ENCODE data around the gene TMCC1. TPM values are rescaled to one million over a fixed set of nuclear protein-coding genes. Genes with fewer than 3 reads are reported as not detected.

TMCC1 gene
- total RNA-seq, 2 donors from 2014 or later = 41.0 to 51.1 TPM

DNA sequence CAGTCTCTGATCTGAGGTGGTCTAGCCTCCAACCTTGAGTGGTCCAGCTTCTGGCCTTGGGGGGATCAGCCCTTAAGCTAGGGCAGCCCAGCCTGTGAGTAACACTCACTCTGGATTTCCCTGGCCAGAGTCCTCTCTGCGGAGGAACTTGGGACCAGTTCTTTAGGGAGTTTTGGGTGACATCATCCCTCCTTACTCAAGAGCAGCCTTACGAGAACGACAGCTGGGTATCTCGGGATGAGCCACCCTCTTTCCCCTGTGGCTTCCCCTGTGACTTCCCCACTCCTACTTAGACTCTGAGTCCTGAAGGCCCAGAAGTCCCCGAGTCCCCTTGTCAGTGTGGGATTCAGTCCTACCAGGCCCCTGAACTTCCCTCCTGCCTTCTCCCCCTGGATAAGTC, 276.8 kb downstream of the TMCC1 start:
- 88 to 91% methylated on average over 4 to 5 of the region's 5 CpGs for WGBS, 2 experiments (ENCODE audit: insufficient coverage in 1 of 2, insufficient read length in 1 of 2)
- Histone ChIP-seq H3K9ac (ENCODE audit: extremely low read depth, low read length, poor library complexity, severe bottlenecking) (no peak overlapping the region), H3K27me3 (ENCODE audit: control insufficient read depth, insufficient read depth, low read length, poor library complexity, severe bottlenecking) (no peaks in the 10 kb centered on the region), H3K4me1 (ENCODE audit: control insufficient read depth, insufficient read depth, low read length) (no peaks in the 10 kb centered on the region), H3K27ac (ENCODE audit: low read depth, low read length) (no peak overlapping the region), H3K36me3 (ENCODE audit: control insufficient read depth, insufficient read depth, low read length) (no peaks in the 10 kb centered on the region), H3K4me3 (ENCODE audit: low read length) (no peak overlapping the region), H3K9me3 (ENCODE audit: control insufficient read depth, low read length) (no peaks in the 10 kb centered on the region)
- no peaks in the 10 kb centered on the region for H3K36me3 Mint-ChIP-seq (ENCODE audit: low read depth)
- no peaks in the 10 kb centered on the region for H3K9me3 Mint-ChIP-seq
- no peak overlapping the region for H3K4me3 Mint-ChIP-seq
- H3K4me1 Mint-ChIP-seq = peaks cover 6% of the 10 kb centered on the region
- no peak for DNase-seq
- no peaks in the 10 kb centered on the region for H3K27me3 Mint-ChIP-seq (ENCODE audit: insufficient read depth)
- H3K27ac Mint-ChIP-seq = no peak overlapping the region
- TF ChIP-seq, protein P1, sequence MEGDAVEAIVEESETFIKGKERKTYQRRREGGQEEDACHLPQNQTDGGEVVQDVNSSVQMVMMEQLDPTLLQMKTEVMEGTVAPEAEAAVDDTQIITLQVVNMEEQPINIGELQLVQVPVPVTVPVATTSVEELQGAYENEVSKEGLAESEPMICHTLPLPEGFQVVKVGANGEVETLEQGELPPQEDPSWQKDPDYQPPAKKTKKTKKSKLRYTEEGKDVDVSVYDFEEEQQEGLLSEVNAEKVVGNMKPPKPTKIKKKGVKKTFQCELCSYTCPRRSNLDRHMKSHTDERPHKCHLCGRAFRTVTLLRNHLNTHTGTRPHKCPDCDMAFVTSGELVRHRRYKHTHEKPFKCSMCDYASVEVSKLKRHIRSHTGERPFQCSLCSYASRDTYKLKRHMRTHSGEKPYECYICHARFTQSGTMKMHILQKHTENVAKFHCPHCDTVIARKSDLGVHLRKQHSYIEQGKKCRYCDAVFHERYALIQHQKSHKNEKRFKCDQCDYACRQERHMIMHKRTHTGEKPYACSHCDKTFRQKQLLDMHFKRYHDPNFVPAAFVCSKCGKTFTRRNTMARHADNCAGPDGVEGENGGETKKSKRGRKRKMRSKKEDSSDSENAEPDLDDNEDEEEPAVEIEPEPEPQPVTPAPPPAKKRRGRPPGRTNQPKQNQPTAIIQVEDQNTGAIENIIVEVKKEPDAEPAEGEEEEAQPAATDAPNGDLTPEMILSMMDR (conservative IDR thresholded peaks at IDR 0.05) = no peak

DNA sequence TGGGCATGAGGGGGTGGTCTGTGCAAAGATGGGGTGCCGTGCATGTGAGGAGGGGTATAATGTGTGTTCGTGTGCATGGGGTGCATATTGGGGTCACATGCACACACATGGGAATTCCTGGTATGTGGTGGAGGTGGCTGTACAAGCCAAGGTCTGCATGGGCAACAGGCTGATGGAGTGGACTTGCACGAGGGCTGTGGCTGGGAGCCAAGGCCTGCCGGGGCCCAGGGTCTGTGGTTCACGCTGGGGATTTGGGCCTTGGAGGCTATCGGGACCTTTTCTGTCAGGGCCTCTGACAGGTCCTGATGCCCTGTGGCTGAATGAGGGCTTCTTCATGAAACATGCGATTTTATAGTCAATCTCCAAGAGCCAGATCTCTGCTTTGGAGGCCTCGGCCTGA, 277.2 kb downstream of the TMCC1 start:
- H3K36me3 Mint-ChIP-seq (ENCODE audit: low read depth) = no peaks in the 10 kb centered on the region
- H3K4me1 ChIP-seq (ENCODE audit: control insufficient read depth, insufficient read depth, low read length) = no peaks in the 10 kb centered on the region
- H3K9ac ChIP-seq (ENCODE audit: extremely low read depth, low read length, poor library complexity, severe bottlenecking) = no peak overlapping the region
- TF ChIP-seq, protein P1 (conservative IDR thresholded peaks at IDR 0.05) = no peak
- H3K27me3 ChIP-seq (ENCODE audit: control insufficient read depth, insufficient read depth, low read length, poor library complexity, severe bottlenecking) = no peaks in the 10 kb centered on the region
- H3K36me3 ChIP-seq (ENCODE audit: control insufficient read depth, insufficient read depth, low read length) = no peaks in the 10 kb centered on the region
- no peaks in the 10 kb centered on the region for H3K9me3 ChIP-seq (ENCODE audit: control insufficient read depth, low read length)
- WGBS, 2 experiments (ENCODE audit: insufficient coverage in 1 of 2, insufficient read length in 1 of 2) = 80 to 95% methylated on average over 7 to 8 of the region's 8 CpGs
- DNase-seq = no peak
- H3K9me3 Mint-ChIP-seq = no peaks in the 10 kb centered on the region
- no peak overlapping the region for H3K27ac Mint-ChIP-seq
- no peak overlapping the region for H3K27ac ChIP-seq (ENCODE audit: low read depth, low read length)
- no peak overlapping the region for H3K4me3 Mint-ChIP-seq
- H3K4me1 Mint-ChIP-seq = peaks cover 7% of the 10 kb centered on the region
- H3K27me3 Mint-ChIP-seq (ENCODE audit: insufficient read depth) = no peaks in the 10 kb centered on the region
- no peak overlapping the region for H3K4me3 ChIP-seq (ENCODE audit: low read length)

DNA sequence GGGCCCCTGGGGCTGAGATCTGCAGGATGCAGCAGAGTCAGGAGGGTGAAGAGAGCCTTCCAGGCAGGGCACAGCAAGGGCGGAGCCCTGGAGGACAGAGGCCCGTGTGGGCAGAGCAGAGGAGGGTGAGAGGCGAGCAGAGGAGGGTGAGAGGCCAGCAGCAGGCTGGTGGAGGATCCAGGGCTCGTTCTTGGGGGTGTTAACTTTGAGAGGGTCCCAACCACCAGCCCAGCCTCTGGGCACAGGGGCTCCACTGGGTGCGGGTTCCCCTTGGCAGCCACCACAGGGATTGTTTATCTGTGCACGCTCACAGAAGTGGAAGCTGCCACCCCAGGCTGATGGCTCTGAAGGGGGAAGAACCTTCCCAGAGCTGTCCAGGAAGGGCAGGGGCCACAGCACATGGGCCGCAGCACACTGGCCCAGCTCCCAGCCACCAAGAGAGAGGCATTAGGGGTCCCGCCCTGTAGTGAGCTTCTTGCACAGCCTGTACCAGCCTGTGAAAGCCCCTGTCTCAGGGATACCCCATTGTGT, 277.7 kb downstream of the TMCC1 start:
- no peaks in the 10 kb centered on the region for H3K9me3 Mint-ChIP-seq
- H3K4me3 Mint-ChIP-seq = no peak overlapping the region
- Histone ChIP-seq H3K4me3 (ENCODE audit: low read length) (no peak overlapping the region), H3K4me1 (ENCODE audit: control insufficient read depth, insufficient read depth, low read length) (no peaks in the 10 kb centered on the region), H3K9me3 (ENCODE audit: control insufficient read depth, low read length) (no peaks in the 10 kb centered on the region), H3K27ac (ENCODE audit: low read depth, low read length) (no peak overlapping the region), H3K36me3 (ENCODE audit: control insufficient read depth, insufficient read depth, low read length) (no peaks in the 10 kb centered on the region), H3K9ac (ENCODE audit: extremely low read depth, low read length, poor library complexity, severe bottlenecking) (no peak overlapping the region), H3K27me3 (ENCODE audit: control insufficient read depth, insufficient read depth, low read length, poor library complexity, severe bottlenecking) (no peaks in the 10 kb centered on the region)
- 89 to 100% methylated on average over 3 to 8 of the region's 8 CpGs for WGBS, 2 experiments (ENCODE audit: insufficient coverage in 1 of 2, insufficient read length in 1 of 2)
- no peak for DNase-seq
- no peak overlapping the region for H3K27ac Mint-ChIP-seq
- no peaks in the 10 kb centered on the region for H3K36me3 Mint-ChIP-seq (ENCODE audit: low read depth)
- no peaks in the 10 kb centered on the region for H3K27me3 Mint-ChIP-seq (ENCODE audit: insufficient read depth)
- H3K4me1 Mint-ChIP-seq = peaks cover 7% of the 10 kb centered on the region
- TF ChIP-seq, protein P1 (conservative IDR thresholded peaks at IDR 0.05) = no peak

Data from endodermal cell (in vitro differentiated cells).